ENCODE measurements around the gene CRACR2A. TPM values are rescaled to one million over a fixed set of nuclear protein-coding genes. Genes with fewer than 3 reads are reported as not detected.

CRACR2A gene
- total RNA-seq, 4 donors from 2014 or later = 34.5 to 165 (median 85.8) TPM

GRCh38 chr12:3698218-3698974, 54.5 kb downstream of the CRACR2A start:
- 66% methylated on average over 2 to 7 of the region's 7 CpGs for WGBS, 2 donors (ENCODE audit: low coverage in 1 of 2)
- DNase-seq = no peak
- Histone ChIP-seq H3K9me3 (no peaks in the 10 kb centered on the region), H3K4me3 (no peak overlapping the region), H3K36me3 (peaks cover 0 to 5% (median 0%) of the 10 kb centered on the region in 4 donors), H3K4me1 (peaks cover 0 to 4% (median 0%) of the 10 kb centered on the region in 4 donors), H3K27me3 (no peaks in the 10 kb centered on the region), H3K27ac (no peak overlapping the region)
- TF ChIP-seq POLR2A (IDR thresholded peaks at IDR 0.05) = no peak
- no peak for TF ChIP-seq CTCF (IDR thresholded peaks at IDR 0.05)
- no peak for TF ChIP-seq POLR2AphosphoS5 (IDR thresholded peaks at IDR 0.05)
- no peak for TF ChIP-seq EP300 (IDR thresholded peaks at IDR 0.05; ENCODE audit: low read depth)
- in situ Hi-C loops (cut with MboI; ENCODE audit: low pct_ligation_motif_present in 1 of 4, low pct_unique_long_range_greater_than_20kb in 1 of 4, low sequenced_read_pairs in 3 of 4) = no loop called here
- intact Hi-C loops (cut with DNase I; ENCODE audit: low total_unique reads) = no loop called here

DNA sequence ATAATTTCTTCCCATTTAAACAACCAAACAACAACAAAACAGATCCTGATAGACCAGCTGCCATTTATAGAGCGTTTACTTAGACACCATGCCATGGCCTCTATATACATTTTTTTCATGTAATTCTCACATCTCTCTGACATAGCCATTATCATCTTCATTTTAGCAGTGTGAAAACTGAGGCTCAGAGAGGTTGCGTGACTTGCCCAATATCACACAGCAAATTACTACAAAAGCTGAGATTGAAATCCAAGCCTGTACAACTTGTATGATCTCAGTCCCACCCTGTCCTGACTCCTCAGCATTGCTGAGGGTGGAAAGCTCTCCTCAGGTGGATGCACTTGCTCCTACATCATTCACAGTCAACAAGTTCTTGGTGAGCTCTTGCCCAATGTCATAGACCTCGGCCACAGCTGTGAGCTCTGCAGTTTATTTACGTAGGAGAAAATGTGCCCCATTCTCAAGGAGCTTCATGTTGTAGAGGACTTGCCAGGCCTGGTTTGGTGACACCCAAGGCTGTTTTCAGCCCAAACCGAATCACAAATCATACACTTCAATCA, 55.5 kb downstream of the CRACR2A start:
- intact Hi-C loops (cut with DNase I; ENCODE audit: low total_unique reads) = loop anchor here (2.0 kb wide), 1 partner anchor 47 kb away; no protein-coding TSS in a partner anchor
- no peak overlapping the region for H3K4me3 ChIP-seq
- H3K9me3 ChIP-seq = no peaks in the 10 kb centered on the region
- H3K36me3 ChIP-seq = peaks cover 0 to 5% (median 0%) of the 10 kb centered on the region in 4 donors
- DNase-seq = no peak
- WGBS, 2 donors (ENCODE audit: low coverage in 1 of 2) = 94 to 97% methylated on average over 3 to 5 of the region's 5 CpGs
- TF ChIP-seq POLR2AphosphoS5 (IDR thresholded peaks at IDR 0.05) (no peak), EP300 (IDR thresholded peaks at IDR 0.05; ENCODE audit: low read depth) (no peak), CTCF (IDR thresholded peaks at IDR 0.05) (no peak), POLR2A (IDR thresholded peaks at IDR 0.05) (no peak)
- H3K27ac ChIP-seq = no peak overlapping the region
- peaks cover 0 to 4% (median 0%) of the 10 kb centered on the region in 4 donors for H3K4me1 ChIP-seq
- in situ Hi-C loops (cut with MboI; ENCODE audit: low pct_ligation_motif_present in 1 of 4, low pct_unique_long_range_greater_than_20kb in 1 of 4, low sequenced_read_pairs in 3 of 4) = no loop called here
- H3K27me3 ChIP-seq = no peaks in the 10 kb centered on the region

DNA sequence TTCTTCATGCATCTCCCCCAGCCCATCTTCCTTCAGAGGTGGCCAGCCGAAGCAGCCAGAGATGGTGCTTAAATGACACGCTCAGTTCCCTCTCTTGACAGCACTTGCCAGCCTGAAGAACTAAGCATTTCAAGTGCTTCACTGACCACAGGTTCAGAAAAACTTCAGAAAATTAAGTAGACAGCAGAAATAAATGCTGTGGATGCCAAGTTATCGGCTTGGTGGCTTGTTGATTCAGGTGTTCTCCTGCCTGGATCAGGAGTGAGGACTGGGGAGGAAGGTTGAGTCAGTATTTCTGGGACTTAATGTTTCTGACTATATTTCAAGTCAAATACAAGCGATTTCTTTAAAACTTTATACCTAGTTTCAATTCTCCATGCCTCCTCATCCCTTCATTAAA, 58.2 kb downstream of the CRACR2A start:
- Histone ChIP-seq H3K36me3 (peaks cover 0 to 14% (median 3%) of the 10 kb centered on the region in 4 donors), H3K4me3 (no peak overlapping the region), H3K4me1 (peaks cover 0 to 4% (median 0%) of the 10 kb centered on the region in 4 donors), H3K9me3 (no peaks in the 10 kb centered on the region), H3K27me3 (no peaks in the 10 kb centered on the region), H3K27ac (no peak overlapping the region)
- intact Hi-C loops (cut with DNase I; ENCODE audit: low total_unique reads) (no loop called here), in situ Hi-C loops (cut with MboI; ENCODE audit: low pct_ligation_motif_present in 1 of 4, low pct_unique_long_range_greater_than_20kb in 1 of 4, low sequenced_read_pairs in 3 of 4) (no loop called here)
- no peak for TF ChIP-seq POLR2AphosphoS5 (IDR thresholded peaks at IDR 0.05)
- TF ChIP-seq EP300 (IDR thresholded peaks at IDR 0.05; ENCODE audit: low read depth) = no peak
- no peak for TF ChIP-seq POLR2A (IDR thresholded peaks at IDR 0.05)
- TF ChIP-seq CTCF (IDR thresholded peaks at IDR 0.05) = no peak
- DNase-seq = no peak
- WGBS, 2 donors (ENCODE audit: low coverage in 1 of 2) = 96 to 100% methylated on average over 2 to 4 of the region's 4 CpGs

DNA sequence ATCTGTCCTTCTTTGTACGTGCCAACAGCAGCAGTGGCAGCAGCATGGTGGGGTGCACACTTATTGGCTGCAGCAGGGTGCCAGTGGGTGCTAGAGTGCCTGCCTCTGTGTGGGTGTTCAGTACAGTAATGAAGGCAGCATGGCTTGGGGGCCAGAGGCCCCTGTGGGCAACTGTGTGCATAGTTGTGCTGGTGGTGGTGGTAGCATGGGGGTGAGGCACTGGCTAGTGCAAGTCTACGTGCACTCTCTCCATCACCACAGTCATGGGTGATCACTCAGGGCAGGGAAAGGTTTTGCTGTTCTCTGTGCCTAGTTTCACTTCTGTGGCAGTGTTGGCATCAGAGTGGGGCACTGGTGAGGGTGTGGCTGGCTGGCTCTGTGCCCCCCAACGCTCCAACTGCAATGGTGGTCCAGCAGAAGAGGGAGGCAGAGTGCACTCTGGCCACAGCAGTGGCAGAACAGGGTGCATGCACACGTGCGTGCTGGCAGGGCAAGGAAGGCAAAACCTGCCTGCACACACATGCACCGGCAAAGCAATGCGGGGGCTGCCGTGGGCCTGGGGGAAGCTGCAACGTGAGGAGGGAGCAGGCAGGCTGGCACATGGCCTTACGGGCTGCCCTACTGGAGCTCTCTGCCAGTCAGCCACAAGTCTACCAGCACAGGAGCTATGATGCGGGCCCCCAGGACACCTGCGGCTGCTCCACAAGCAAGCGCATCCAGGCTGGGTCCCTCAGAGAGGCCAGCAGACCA, 60.1 kb downstream of the CRACR2A start:
- WGBS, 2 donors (ENCODE audit: low coverage in 1 of 2) = 94% methylated on average over 13 of the region's 13 CpGs; no CpG with 5 or more reads in 1 of the 2 donors
- in situ Hi-C loops (cut with MboI; ENCODE audit: low pct_ligation_motif_present in 1 of 4, low pct_unique_long_range_greater_than_20kb in 1 of 4, low sequenced_read_pairs in 3 of 4) (no loop called here), intact Hi-C loops (cut with DNase I; ENCODE audit: low total_unique reads) (no loop called here)
- TF ChIP-seq CTCF (IDR thresholded peaks at IDR 0.05) (no peak), POLR2A (IDR thresholded peaks at IDR 0.05) (no peak), EP300 (IDR thresholded peaks at IDR 0.05; ENCODE audit: low read depth) (no peak), POLR2AphosphoS5 (IDR thresholded peaks at IDR 0.05) (no peak)
- Histone ChIP-seq H3K9me3 (no peaks in the 10 kb centered on the region), H3K4me1 (no peaks in the 10 kb centered on the region), H3K27me3 (no peaks in the 10 kb centered on the region), H3K27ac (no peak overlapping the region), H3K36me3 (peaks cover 0 to 15% (median 3%) of the 10 kb centered on the region in 4 donors), H3K4me3 (no peak overlapping the region)
- DNase-seq = no peak

Measured in transverse colon (tissue), 4 donors.